Neural progenitor cell (in vitro differentiated cells): ENCODE measurements around the gene LDLRAD4. TPM values are rescaled to one million over a fixed set of nuclear protein-coding genes. Genes with fewer than 3 reads are reported as not detected.

Experiments used
- DNase-seq: peaks from one replicate; pipeline ENCODE4 v3.0.0-alpha.2; 2016; ENCODE audit warnings: low spot score
- H2AFZ ChIP-seq: fragments of 200-600 bp; sonication (generic); replicated peaks from 2 replicates; pipeline ENCODE4 v1.6.1; 2016; ENCODE audit warnings: antibody characterized with exemption
- H3F3A ChIP-seq: fragments of 200-600 bp; sonication (generic); 2 replicates; pipeline ENCODE4 v1.6.1; 2016; ENCODE audit warnings: antibody characterized with exemption, low read depth
- H3K27ac ChIP-seq: fragments of 200-600 bp; sonication (generic); 2 replicates; pipeline ENCODE4 v1.5.1; 2016; ENCODE audit warnings: mild to moderate bottlenecking
- H3K27me3 ChIP-seq: fragments of 200-600 bp; sonication (generic); 2 replicates; pipeline ENCODE4 v1.6.1; 2016; ENCODE audit warnings: mild to moderate bottlenecking, moderate library complexity
- H3K36me3 ChIP-seq: fragments of 200-600 bp; sonication (generic); 2 replicates; pipeline ENCODE4 v1.5.1; 2016
- H3K4me1 ChIP-seq: fragments of 200-600 bp; sonication (generic); 2 replicates; pipeline ENCODE4 v1.6.1; 2016; ENCODE audit warnings: mixed run types
- H3K4me2 ChIP-seq: fragments of 200-600 bp; sonication (generic); 2 replicates; pipeline ENCODE4 v1.6.1; 2016
- H3K4me3 ChIP-seq: fragments of 200-600 bp; sonication (generic); 2 replicates; pipeline ENCODE4 v1.5.1; 2016
- H3K79me2 ChIP-seq: fragments of 200-600 bp; sonication (generic); 2 replicates; pipeline ENCODE4 v1.6.1; 2016; ENCODE audit warnings: low read depth
- H3K9ac ChIP-seq: fragments of 200-600 bp; sonication (generic); 2 replicates; pipeline ENCODE4 v1.6.1; 2016
- H3K9me3 ChIP-seq: fragments of 200-600 bp; sonication (generic); 2 replicates; pipeline ENCODE4 v1.5.1; 2016; ENCODE audit warnings: low read depth
- H4K20me1 ChIP-seq: fragments of 200-600 bp; sonication (generic); 2 replicates; pipeline ENCODE4 v1.6.1; 2016; ENCODE audit warnings: low read depth
- H3K27ac Mint-ChIP-seq: 3 replicates; pipeline ENCODE4 v1.8.0; 2021; ENCODE audit warnings: mixed read lengths
- H3K27me3 Mint-ChIP-seq: 2 replicates; pipeline ENCODE4 v1.8.0; 2022; ENCODE audit warnings: low read depth, mild to moderate bottlenecking, inconsistent platforms, moderate library complexity, mixed read lengths; ENCODE audit not compliant: insufficient read depth
- H3K36me3 Mint-ChIP-seq: 3 replicates; pipeline ENCODE4 v1.8.0; 2021; ENCODE audit warnings: mixed read lengths
- H3K4me1 Mint-ChIP-seq: 3 replicates; pipeline ENCODE4 v1.8.0; 2021; ENCODE audit warnings: mixed read lengths
- H3K4me3 Mint-ChIP-seq: 3 replicates; pipeline ENCODE4 v1.8.0; 2021; ENCODE audit warnings: mild to moderate bottlenecking, moderate library complexity, mixed read lengths
- H3K9me3 Mint-ChIP-seq: 3 replicates; pipeline ENCODE4 v1.8.0; 2020; ENCODE audit warnings: mixed read lengths
- EZH2 ChIP-seq: fragments of 200-600 bp; sonication (generic); IDR thresholded peaks from 2 replicates; pipeline ENCODE4 v1.6.1; 2017; ENCODE audit warnings: antibody characterized with exemption, mild to moderate bottlenecking, moderate library complexity
- EZH2phosphoT487 ChIP-seq: fragments of 200-600 bp; sonication (generic); IDR thresholded peaks from 2 replicates; pipeline ENCODE4 v1.6.1; 2017; ENCODE audit warnings: antibody characterized with exemption
- total RNA-seq: library from RNA; depleted of rRNA; stranded (reverse); fragments of >200 nt; gene quantifications from 2 replicates; pipeline ENCODE4 v1.2.3, GENCODE V29; 2015; ENCODE audit warnings: low replicate concordance
- TF ChIP-seq, protein P1 (sequence below): fragments of 200-600 bp; sonication (generic); IDR thresholded peaks from 2 replicates; pipeline ENCODE4 v1.5.1; 2017; ENCODE audit warnings: antibody characterized with exemption, mild to moderate bottlenecking

Gene LDLRAD4
- total RNA-seq, 1 donor from 2014 or later = 0.65 TPM

GRCh38 chr18:13456736-13457271 lies 238.2 kb downstream of the LDLRAD4 start:
- DNase-seq = no peak
- no peak overlapping the region for H3K27ac Mint-ChIP-seq
- H3K27ac ChIP-seq = no peak overlapping the region

GRCh38 chr18:13457327-13457726 lies 238.8 kb downstream of the LDLRAD4 start:
- no peak overlapping the region for H3K4me3 Mint-ChIP-seq
- H3K27me3 ChIP-seq = peaks cover 24% of the 10 kb centered on the region

More at GRCh38 chr18:13456736-13457271, 238.2 kb downstream of the LDLRAD4 start:
- H4K20me1 ChIP-seq = no peaks in the 10 kb centered on the region
- H3K27me3 Mint-ChIP-seq = peaks cover 10% of the 10 kb centered on the region
- H3K4me3 ChIP-seq = no peak overlapping the region
- H3F3A ChIP-seq = no peaks in the 10 kb centered on the region
- no peak overlapping the region for H3K9ac ChIP-seq
- TF ChIP-seq EZH2 = no peak
- TF ChIP-seq, protein P1, sequence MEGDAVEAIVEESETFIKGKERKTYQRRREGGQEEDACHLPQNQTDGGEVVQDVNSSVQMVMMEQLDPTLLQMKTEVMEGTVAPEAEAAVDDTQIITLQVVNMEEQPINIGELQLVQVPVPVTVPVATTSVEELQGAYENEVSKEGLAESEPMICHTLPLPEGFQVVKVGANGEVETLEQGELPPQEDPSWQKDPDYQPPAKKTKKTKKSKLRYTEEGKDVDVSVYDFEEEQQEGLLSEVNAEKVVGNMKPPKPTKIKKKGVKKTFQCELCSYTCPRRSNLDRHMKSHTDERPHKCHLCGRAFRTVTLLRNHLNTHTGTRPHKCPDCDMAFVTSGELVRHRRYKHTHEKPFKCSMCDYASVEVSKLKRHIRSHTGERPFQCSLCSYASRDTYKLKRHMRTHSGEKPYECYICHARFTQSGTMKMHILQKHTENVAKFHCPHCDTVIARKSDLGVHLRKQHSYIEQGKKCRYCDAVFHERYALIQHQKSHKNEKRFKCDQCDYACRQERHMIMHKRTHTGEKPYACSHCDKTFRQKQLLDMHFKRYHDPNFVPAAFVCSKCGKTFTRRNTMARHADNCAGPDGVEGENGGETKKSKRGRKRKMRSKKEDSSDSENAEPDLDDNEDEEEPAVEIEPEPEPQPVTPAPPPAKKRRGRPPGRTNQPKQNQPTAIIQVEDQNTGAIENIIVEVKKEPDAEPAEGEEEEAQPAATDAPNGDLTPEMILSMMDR = no peak
- H3K9me3 Mint-ChIP-seq = peaks cover 9% of the 10 kb centered on the region
- H3K4me2 ChIP-seq = no peak overlapping the region
- H3K27me3 ChIP-seq = peaks cover 29% of the 10 kb centered on the region
- peaks cover 7% of the 10 kb centered on the region for H3K4me1 ChIP-seq
- no peaks in the 10 kb centered on the region for H3K9me3 ChIP-seq
- no peak overlapping the region for H2AFZ ChIP-seq
- H3K79me2 ChIP-seq = no peaks in the 10 kb centered on the region
- peaks cover 4% of the 10 kb centered on the region for H3K36me3 Mint-ChIP-seq
- H3K4me1 Mint-ChIP-seq = peaks cover 33% of the 10 kb centered on the region
- H3K4me3 Mint-ChIP-seq = no peak overlapping the region
- no peaks in the 10 kb centered on the region for H3K36me3 ChIP-seq

GRCh38 chr18:13460946-13461345 lies 242.4 kb downstream of the LDLRAD4 start:
- H3K27ac Mint-ChIP-seq = no peak overlapping the region

More at GRCh38 chr18:13457327-13457726, 238.8 kb downstream of the LDLRAD4 start:
- peaks cover 1% of the 10 kb centered on the region for H3K4me1 ChIP-seq
- H2AFZ ChIP-seq = no peak overlapping the region
- H3K79me2 ChIP-seq = no peaks in the 10 kb centered on the region
- no peak overlapping the region for H3K4me3 ChIP-seq
- H4K20me1 ChIP-seq = no peaks in the 10 kb centered on the region
- TF ChIP-seq, protein P1 = no peak
- TF ChIP-seq EZH2 = no peak
- TF ChIP-seq EZH2phosphoT487 = no peak
- H3K4me2 ChIP-seq = no peak overlapping the region
- no peak overlapping the region for H3K27ac Mint-ChIP-seq
- no peaks in the 10 kb centered on the region for H3K9me3 ChIP-seq
- peaks cover 9% of the 10 kb centered on the region for H3K9me3 Mint-ChIP-seq
- H3K36me3 Mint-ChIP-seq = peaks cover 4% of the 10 kb centered on the region
- H3K36me3 ChIP-seq = no peaks in the 10 kb centered on the region
- DNase-seq = no peak
- H3K4me1 Mint-ChIP-seq = peaks cover 28% of the 10 kb centered on the region
- H3K9ac ChIP-seq = no peak overlapping the region
- peaks cover 12% of the 10 kb centered on the region for H3K27me3 Mint-ChIP-seq
- no peaks in the 10 kb centered on the region for H3F3A ChIP-seq
- no peak overlapping the region for H3K27ac ChIP-seq

More at GRCh38 chr18:13460946-13461345, 242.4 kb downstream of the LDLRAD4 start:
- no peak for DNase-seq
- TF ChIP-seq EZH2 (no peak), EZH2phosphoT487 (no peak)
- TF ChIP-seq, protein P1 = no peak
- no peak overlapping the region for H3K27ac ChIP-seq
- H3K4me3 Mint-ChIP-seq = no peak overlapping the region
- no peaks in the 10 kb centered on the region for H3K4me1 ChIP-seq
- H3K9ac ChIP-seq = no peak overlapping the region
- no peaks in the 10 kb centered on the region for H3K36me3 ChIP-seq
- H3K9me3 Mint-ChIP-seq = peaks cover 9% of the 10 kb centered on the region
- H3K9me3 ChIP-seq = no peaks in the 10 kb centered on the region
- H3K36me3 Mint-ChIP-seq = peaks cover 4% of the 10 kb centered on the region
- no peak overlapping the region for H3K4me2 ChIP-seq
- no peaks in the 10 kb centered on the region for H3K79me2 ChIP-seq
- peaks cover 12% of the 10 kb centered on the region for H3K4me1 Mint-ChIP-seq
- H3K27me3 Mint-ChIP-seq = peaks cover 10% of the 10 kb centered on the region
- H4K20me1 ChIP-seq = no peaks in the 10 kb centered on the region
- H2AFZ ChIP-seq = no peak overlapping the region
- no peaks in the 10 kb centered on the region for H3F3A ChIP-seq
- no peak overlapping the region for H3K4me3 ChIP-seq
- no peaks in the 10 kb centered on the region for H3K27me3 ChIP-seq
